ENCODE results near the gene QRFP. TPM values are rescaled to one million over a fixed set of nuclear protein-coding genes. Genes with fewer than 3 reads are reported as not detected.

Gene QRFP
- total and polyA plus RNA-seq, 4 donors = 0.05 TPM; not detected in 3

GRCh38 chr9:130845901-130846481 lies 50.6 kb downstream of the QRFP start:
- H3K4me1 ChIP-seq (ENCODE audit: control insufficient read depth in 4 of 4, insufficient read depth in 4 of 4, low read length in 3 of 4) = peaks cover 0 to 8% (median 4%) of the 10 kb centered on the region in 4 donors
- no peak overlapping the region for H3K4me3 ChIP-seq (ENCODE audit: low read depth in 1 of 3, low read length in 3 of 3)
- H3K9ac ChIP-seq (ENCODE audit: low read depth in 1 of 2, low read length in 2 of 2) = peak overlapping the region in 1 of 2 donors; percentile 29
- H3K27ac ChIP-seq (ENCODE audit: low read depth in 1 of 2, low read length in 2 of 2) = peak overlapping the region; percentile 54 to 61
- no peak for DNase-seq (ENCODE audit: low spot score)
- H3K9me3 ChIP-seq (ENCODE audit: control insufficient read depth in 4 of 4, low read length in 3 of 4) = no peaks in the 10 kb centered on the region
- peaks cover 0 to 1% (median 0%) of the 10 kb centered on the region in 4 donors for H3K36me3 ChIP-seq (ENCODE audit: control insufficient read depth in 4 of 4, insufficient read depth in 3 of 4, low read depth in 1 of 4, low read length in 3 of 4)
- TF ChIP-seq RAD21 (IDR thresholded peaks at IDR 0.05) (no peak), JUND (IDR thresholded peaks at IDR 0.05) (peak in 1 of 2 donors; percentile 15)
- no peaks in the 10 kb centered on the region for H3K27me3 ChIP-seq (ENCODE audit: control insufficient read depth in 4 of 4, insufficient read depth in 4 of 4, low read length in 3 of 4)
- WGBS = 73% methylated on average over 7 of the region's 7 CpGs

GRCh38 chr9:130845254-130845653 lies 51.4 kb downstream of the QRFP start:
- no peak for DNase-seq (ENCODE audit: low spot score)
- Histone ChIP-seq H3K4me3 (ENCODE audit: low read depth in 1 of 3, low read length in 3 of 3) (no peak overlapping the region), H3K27me3 (ENCODE audit: control insufficient read depth in 4 of 4, insufficient read depth in 4 of 4, low read length in 3 of 4) (no peaks in the 10 kb centered on the region), H3K27ac (ENCODE audit: low read depth in 1 of 2, low read length in 2 of 2) (peak overlapping the region; percentile 15 to 49), H3K9me3 (ENCODE audit: control insufficient read depth in 4 of 4, low read length in 3 of 4) (no peaks in the 10 kb centered on the region), H3K4me1 (ENCODE audit: control insufficient read depth in 4 of 4, insufficient read depth in 4 of 4, low read length in 3 of 4) (peaks cover 0 to 8% (median 4%) of the 10 kb centered on the region in 4 donors), H3K36me3 (ENCODE audit: control insufficient read depth in 4 of 4, insufficient read depth in 3 of 4, low read depth in 1 of 4, low read length in 3 of 4) (peaks cover 0 to 1% (median 0%) of the 10 kb centered on the region in 4 donors), H3K9ac (ENCODE audit: low read depth in 1 of 2, low read length in 2 of 2) (no peak overlapping the region)
- 76% methylated on average over 10 of the region's 10 CpGs for whole genome bisulfite sequencing
- TF ChIP-seq SP1 (IDR thresholded peaks at IDR 0.05) (no peak), NR2F2 (IDR thresholded peaks at IDR 0.05) (no peak), FOXA2 (IDR thresholded peaks at IDR 0.05) (no peak), FOXA1 (IDR thresholded peaks at IDR 0.05) (no peak), GABPA (IDR thresholded peaks at IDR 0.05 in 1 of 2, conservative IDR thresholded peaks at IDR 0.05 in 1 of 2) (no peak), HNF4A (conservative IDR thresholded peaks at IDR 0.05) (no peak), YY1 (IDR thresholded peaks at IDR 0.05) (no peak), HNF4G (IDR thresholded peaks at IDR 0.05) (no peak), REST (IDR thresholded peaks at IDR 0.05) (no peak), TAF1 (conservative IDR thresholded peaks at IDR 0.05) (no peak), RXRA (IDR thresholded peaks at IDR 0.05) (no peak), RAD21 (IDR thresholded peaks at IDR 0.05) (no peak), ATF3 (IDR thresholded peaks at IDR 0.05) (no peak), MAX (IDR thresholded peaks at IDR 0.05) (no peak), JUND (IDR thresholded peaks at IDR 0.05) (no peak), ZBTB33 (IDR thresholded peaks at IDR 0.05) (no peak), EGR1 (IDR thresholded peaks at IDR 0.05; ENCODE audit: low read depth in 2 of 2) (no peak), CTCF (IDR thresholded peaks at IDR 0.05; ENCODE audit: low read depth, low read length, missing input control) (no peak)

All from liver (tissue), 9 donors.